Heart right ventricle (tissue), 16 donors: ENCODE data around the gene CST7. TPM values are rescaled to one million over a fixed set of nuclear protein-coding genes. Genes with fewer than 3 reads are reported as not detected.

Source experiments
- ATAC-seq, 8 donors: fragments of 200-7000 bp; cut with Tn5 transposase; one replicate each; pipeline ENCODE4 v1.9.1; 2020; ENCODE audit warnings: mild to moderate bottlenecking in 8 of 8, moderate library complexity in 8 of 8, moderate number of reproducible peaks in 1 of 8
- DNase-seq, 2 donors: peaks; one replicate each; pipeline ENCODE4 v3.0.0-alpha.2; 2020
- H3K27ac ChIP-seq, 10 donors: fragments of 200-600 bp; sonication (generic) in 2 of 10; one replicate each; pipeline versions ENCODE4 v1.5.0 to v1.8.0; 2020 to 2022; ENCODE audit warnings: mild to moderate bottlenecking in 3 of 10
- H3K27me3 ChIP-seq, 7 donors: fragments of 200-600 bp; one replicate each; pipeline ENCODE4 v1.8.0; 2021 to 2022; ENCODE audit warnings: mild to moderate bottlenecking in 2 of 7
- H3K36me3 ChIP-seq, 9 donors: fragments of 200-600 bp; sonication (generic) in 1 of 9; one replicate each; pipeline versions ENCODE4 v1.5.0 to v1.8.0; 2020 to 2022; ENCODE audit warnings: mild to moderate bottlenecking in 2 of 9
- H3K4me1 ChIP-seq, 9 donors: fragments of 200-600 bp; sonication (generic) in 1 of 9; one replicate each; pipeline versions ENCODE4 v1.5.0 to v1.8.0; 2020 to 2022; ENCODE audit warnings: mild to moderate bottlenecking in 4 of 9
- H3K4me3 ChIP-seq, 10 donors: fragments of 200-600 bp; sonication (generic) in 2 of 10; one replicate each; pipeline versions ENCODE4 v1.5.0 to v1.8.0; 2020 to 2022; ENCODE audit warnings: mild to moderate bottlenecking in 7 of 10, moderate library complexity in 2 of 10
- H3K9me3 ChIP-seq, 11 donors: fragments of 200-600 bp in 10 of 11; sonication (generic) in 2 of 11; one replicate each; pipeline versions ENCODE4 v1.5.0 to v1.8.0; 2013 to 2022; ENCODE audit warnings: mild to moderate bottlenecking in 2 of 11, control low read depth in 1 of 11, moderate library complexity in 1 of 11
- WGBS, 2 donors: extraction: QIAGEN DNeasy Blood & Tissue Kit; methylation state at CpG; one replicate each; pipeline ENCODE4 v1.1.7; 2013; ENCODE audit warnings: inconsistent platforms in 1 of 2; 5-methylcytosine and 5-hydroxymethylcytosine counted together
- intact Hi-C, 10 donors: fragments of 100-400 bp; cut with DNase I; formaldehyde crosslinking; loops; one replicate each; pipeline versions ENCODE4 v1.11.1 to v1.14.2; 2022
- polyA plus RNA-seq, 2 donors: library from polyadenylated mRNA; stranded (reverse); fragments of 200-250 nt; gene quantifications; one replicate each; pipeline ENCODE4 v1.2.3, GENCODE V29; 2013
- total RNA-seq, 10 donors: library from RNA; stranded (reverse); fragmentation: NEBNext Ultra II Directional in 3 of 10; extraction: Animal tissue kit (Norgen Biotek cat#: 25700) in 3 of 10; gene quantifications; one replicate each; pipeline versions ENCODE4 v1.2.1 to v1.2.4, GENCODE V29; 2021 to 2023
- TF ChIP-seq, protein P1 (sequence below), 9 donors: fragments of 200-600 bp; sonication (generic) in 2 of 9; IDR thresholded peaks; one replicate each; pipeline versions ENCODE4 v1.5.0 to v1.8.0; 2021 to 2022; ENCODE audit warnings: antibody characterized with exemption in 9 of 9, mild to moderate bottlenecking in 5 of 9, moderate library complexity in 1 of 9
- donor health status: Arrhythmogenic right ventricular cardiomyopathy.
- donor health status: ischemic (EF 13 %, LVEDD 7.1; RV severe dilation, severe dysfunction).
- donor health status: healthy with polysubstance abuse.
- donor health status: DM: no; HTN: yes; CAD: no.
- donor health status: DM: no; HTN: no; CAD: no.
- donor health status: ischemic (EF 25% LVEDD 6.9; RV normal size, moderate dysfunction).
- donor health status: ischemic (EF 25% LVEDD 5.7; RV mildly dilated, moderate dysfunction).
- donor health status: healthy.
- donor health status: DM: yes; HTN: yes; CAD: no.
- donor health status: Ischemic cardiomyopathy.
- donor health status: ischemic (EF 35%, LVEDD 5.7; RV mildly dilated, moderate dysfunction).
- donor health status: nonischemic (EF 11% LVEDD 7.7; RV severe dilation, severe dysfunction).
- donor health status: DM: yes; HTN: yes; CAD: no.
- donor health status: PGD.
- donor health status: ischemic (EF 29% LVEDD 5.4; RV normal size, mild dysfunction).
- donor health status: nonischemic (EF 23%, LVEDD 6.1; RV moderate dilation, normal function).

CST7 gene
- total and polyA plus RNA-seq, 12 donors: 0.28 to 10.0 (median 1.1) TPM; not detected in 2

DNA sequence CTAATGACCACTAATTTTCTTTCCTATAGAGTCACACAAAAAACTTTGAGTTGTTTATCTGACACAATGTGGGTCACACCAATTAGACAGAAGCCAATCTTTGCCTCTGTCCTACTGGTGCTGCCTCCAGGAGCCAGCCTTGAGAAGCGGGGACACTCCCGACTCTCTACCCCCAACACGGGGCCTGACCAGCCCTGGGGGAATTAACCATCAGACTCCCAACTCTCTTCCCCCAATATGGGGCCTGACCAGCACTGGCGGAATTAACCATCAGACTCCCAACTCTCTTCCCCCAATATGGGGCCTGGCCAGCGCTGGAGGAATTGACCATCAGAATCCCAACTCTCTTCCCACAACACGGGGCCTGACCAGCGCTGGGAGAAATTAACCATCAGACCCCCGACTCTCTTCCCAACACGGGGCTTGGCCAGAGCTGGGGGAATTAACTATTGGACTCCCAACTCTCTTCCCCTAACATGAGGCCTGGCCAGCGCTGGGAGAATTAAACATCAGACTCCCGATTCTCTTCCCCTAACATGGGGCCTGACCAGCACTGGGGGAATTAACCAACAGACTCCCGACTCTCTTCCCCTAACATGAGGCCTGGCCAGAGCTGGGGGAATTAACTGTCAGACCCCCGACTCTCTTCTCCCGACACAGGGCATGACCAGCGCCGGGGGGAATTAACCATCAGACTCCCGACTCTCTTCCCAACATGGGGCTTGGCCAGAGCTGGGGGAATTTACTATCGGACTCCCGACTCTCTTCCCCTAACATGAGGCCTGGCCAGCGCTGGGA is 12.5 kb downstream of the CST7 start:
- H3K27ac ChIP-seq: peak overlapping the region in 1 of 10 donors; percentile 81
- intact Hi-C loops: no loop called here
- H3K4me3 ChIP-seq: no peak overlapping the region
- H3K4me1 ChIP-seq: no peaks in the 10 kb centered on the region
- 90 to 91% methylated on average over 20 of the region's 20 CpGs for WGBS, 2 donors
- no peak for ATAC-seq
- H3K27me3 ChIP-seq: no peaks in the 10 kb centered on the region
- no peak for DNase-seq
- H3K36me3 ChIP-seq: peaks cover 0 to 96% (median 14%) of the 10 kb centered on the region in 9 donors
- TF ChIP-seq, protein P1, sequence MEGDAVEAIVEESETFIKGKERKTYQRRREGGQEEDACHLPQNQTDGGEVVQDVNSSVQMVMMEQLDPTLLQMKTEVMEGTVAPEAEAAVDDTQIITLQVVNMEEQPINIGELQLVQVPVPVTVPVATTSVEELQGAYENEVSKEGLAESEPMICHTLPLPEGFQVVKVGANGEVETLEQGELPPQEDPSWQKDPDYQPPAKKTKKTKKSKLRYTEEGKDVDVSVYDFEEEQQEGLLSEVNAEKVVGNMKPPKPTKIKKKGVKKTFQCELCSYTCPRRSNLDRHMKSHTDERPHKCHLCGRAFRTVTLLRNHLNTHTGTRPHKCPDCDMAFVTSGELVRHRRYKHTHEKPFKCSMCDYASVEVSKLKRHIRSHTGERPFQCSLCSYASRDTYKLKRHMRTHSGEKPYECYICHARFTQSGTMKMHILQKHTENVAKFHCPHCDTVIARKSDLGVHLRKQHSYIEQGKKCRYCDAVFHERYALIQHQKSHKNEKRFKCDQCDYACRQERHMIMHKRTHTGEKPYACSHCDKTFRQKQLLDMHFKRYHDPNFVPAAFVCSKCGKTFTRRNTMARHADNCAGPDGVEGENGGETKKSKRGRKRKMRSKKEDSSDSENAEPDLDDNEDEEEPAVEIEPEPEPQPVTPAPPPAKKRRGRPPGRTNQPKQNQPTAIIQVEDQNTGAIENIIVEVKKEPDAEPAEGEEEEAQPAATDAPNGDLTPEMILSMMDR (IDR thresholded peaks at IDR 0.05): no peak
- no peaks in the 10 kb centered on the region for H3K9me3 ChIP-seq

DNA sequence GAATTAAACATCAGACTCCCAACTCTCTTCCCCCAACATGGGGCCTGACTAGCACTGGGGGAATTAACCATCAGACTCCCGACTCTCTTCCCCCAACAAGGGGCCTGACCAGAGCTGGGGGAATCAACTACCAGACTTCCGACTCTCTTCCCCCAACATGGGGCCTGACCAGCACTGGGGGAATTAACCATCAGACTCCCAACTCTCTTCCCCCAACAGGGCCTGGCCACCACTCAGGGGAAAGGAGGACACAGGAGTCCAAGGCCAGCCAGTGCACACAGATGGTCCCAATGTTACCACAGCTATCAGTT is 13.1 kb downstream of the CST7 start:
- TF ChIP-seq, protein P1 (IDR thresholded peaks at IDR 0.05): no peak
- DNase-seq (no peak), ATAC-seq (no peak)
- Histone ChIP-seq H3K27ac (peak overlapping the region in 1 of 10 donors; percentile 40), H3K36me3 (peaks cover 0 to 100% (median 14%) of the 10 kb centered on the region in 9 donors), H3K4me3 (no peak overlapping the region), H3K9me3 (no peaks in the 10 kb centered on the region), H3K4me1 (no peaks in the 10 kb centered on the region), H3K27me3 (no peaks in the 10 kb centered on the region)
- WGBS, 2 donors: 92 to 97% methylated on average over 2 of the region's 2 CpGs
- intact Hi-C loops: no loop called here

DNA sequence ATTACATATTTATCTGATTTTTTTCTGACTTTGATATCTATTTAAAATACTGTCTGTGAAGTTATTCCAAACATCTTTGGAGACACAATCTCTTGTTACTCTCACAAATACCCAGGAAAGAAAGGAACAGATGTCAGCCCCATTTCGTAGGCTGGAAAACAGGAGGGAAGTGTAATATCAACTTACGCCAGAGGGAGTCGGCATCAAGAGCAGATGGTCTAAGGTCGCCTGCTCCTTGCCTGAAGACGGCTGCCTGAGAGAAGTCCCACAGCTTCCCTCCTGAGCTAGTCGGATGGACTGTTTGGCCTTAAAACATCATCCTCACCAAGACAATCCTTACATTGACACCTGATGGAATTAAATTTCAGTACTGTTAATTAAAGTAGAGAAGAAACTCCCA is 13.4 kb downstream of the CST7 start:
- ATAC-seq: no peak
- TF ChIP-seq, protein P1 (IDR thresholded peaks at IDR 0.05): no peak
- WGBS, 2 donors: 92 to 94% methylated on average over 6 of the region's 6 CpGs
- no peak for DNase-seq
- Histone ChIP-seq H3K4me3 (no peak overlapping the region), H3K9me3 (no peaks in the 10 kb centered on the region), H3K36me3 (peaks cover 0 to 100% (median 14%) of the 10 kb centered on the region in 9 donors), H3K27me3 (no peaks in the 10 kb centered on the region), H3K4me1 (no peaks in the 10 kb centered on the region), H3K27ac (peak overlapping the region in 1 of 10 donors; percentile 40)
- intact Hi-C loops: no loop called here

DNA sequence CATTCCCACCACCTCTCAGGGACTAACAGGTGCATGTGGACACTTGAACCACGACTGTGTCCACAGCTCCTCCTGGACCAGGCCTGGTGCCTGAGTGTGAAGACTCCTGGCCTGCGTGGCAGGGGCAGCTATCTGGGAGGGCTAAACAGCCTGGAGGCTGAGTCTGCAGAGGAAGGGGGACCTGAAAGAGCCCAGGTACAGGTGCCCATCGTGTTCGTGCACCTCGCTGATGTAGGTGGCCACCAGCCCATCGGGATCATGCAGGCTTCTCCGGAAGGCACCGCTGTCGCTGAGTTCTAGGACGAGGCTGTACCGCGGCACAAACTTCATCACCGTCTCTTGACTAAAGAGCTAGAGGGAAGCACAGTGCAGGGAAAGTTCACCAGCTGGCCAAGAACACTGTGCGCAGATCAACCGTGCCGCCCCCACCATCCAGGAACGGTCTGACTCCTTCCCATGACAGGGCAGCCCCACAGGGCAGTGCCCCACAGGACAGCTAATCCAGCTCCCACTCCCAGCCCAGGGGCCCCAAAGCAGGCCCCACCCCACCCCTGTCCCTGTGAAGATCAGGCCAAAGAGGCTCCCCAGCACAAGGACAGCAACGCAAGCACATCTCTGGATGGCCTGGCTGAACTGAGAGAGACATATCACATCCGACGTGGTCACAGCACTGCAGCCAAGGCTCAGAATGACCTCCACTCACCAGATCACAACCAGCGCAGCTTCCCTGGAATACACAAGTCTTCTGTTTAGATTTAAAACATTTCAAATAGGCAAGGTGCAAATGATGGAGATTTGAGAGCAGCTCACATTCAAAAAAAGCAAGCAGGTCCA is 14.8 kb downstream of the CST7 start:
- H3K27ac ChIP-seq: no peak overlapping the region
- no peak for ATAC-seq
- no peak for DNase-seq
- no peaks in the 10 kb centered on the region for H3K4me1 ChIP-seq
- H3K27me3 ChIP-seq: no peaks in the 10 kb centered on the region
- no peaks in the 10 kb centered on the region for H3K9me3 ChIP-seq
- H3K4me3 ChIP-seq: no peak overlapping the region
- intact Hi-C loops: no loop called here
- peaks cover 0 to 100% (median 21%) of the 10 kb centered on the region in 9 donors for H3K36me3 ChIP-seq
- 96 to 98% methylated on average over 21 of the region's 21 CpGs for WGBS, 2 donors
- TF ChIP-seq, protein P1 (IDR thresholded peaks at IDR 0.05): no peak
